GM12892 (cell line): ENCODE data around the gene SYNJ2.

Source experiments
- POLR2A ChIP-seq: IDR thresholded peaks from 2 replicates; pipeline ENCODE4 v1.6.1; 2011; ENCODE audit warnings: low read depth, low read length, control low read depth
- POLR2AphosphoS5 ChIP-seq: IDR thresholded peaks from 2 replicates; pipeline ENCODE4 v1.6.1; 2011; ENCODE audit warnings: low read depth, low read length, control low read depth
- TAF1 ChIP-seq: IDR thresholded peaks from 2 replicates; pipeline ENCODE4 v1.6.1; 2011; ENCODE audit warnings: low read depth, mild to moderate bottlenecking, control low read depth, low read length, borderline replicate concordance

- TF ChIP-seq POLR2A, result no peak
- no peak for TF ChIP-seq POLR2AphosphoS5
- no peak for TF ChIP-seq TAF1
Measured at GRCh38 chr6:157961832-157962575, 19.7 kb upstream of the SYNJ2 start.
